ENCODE results near the gene KRT3.

KRT3 gene

DNA sequence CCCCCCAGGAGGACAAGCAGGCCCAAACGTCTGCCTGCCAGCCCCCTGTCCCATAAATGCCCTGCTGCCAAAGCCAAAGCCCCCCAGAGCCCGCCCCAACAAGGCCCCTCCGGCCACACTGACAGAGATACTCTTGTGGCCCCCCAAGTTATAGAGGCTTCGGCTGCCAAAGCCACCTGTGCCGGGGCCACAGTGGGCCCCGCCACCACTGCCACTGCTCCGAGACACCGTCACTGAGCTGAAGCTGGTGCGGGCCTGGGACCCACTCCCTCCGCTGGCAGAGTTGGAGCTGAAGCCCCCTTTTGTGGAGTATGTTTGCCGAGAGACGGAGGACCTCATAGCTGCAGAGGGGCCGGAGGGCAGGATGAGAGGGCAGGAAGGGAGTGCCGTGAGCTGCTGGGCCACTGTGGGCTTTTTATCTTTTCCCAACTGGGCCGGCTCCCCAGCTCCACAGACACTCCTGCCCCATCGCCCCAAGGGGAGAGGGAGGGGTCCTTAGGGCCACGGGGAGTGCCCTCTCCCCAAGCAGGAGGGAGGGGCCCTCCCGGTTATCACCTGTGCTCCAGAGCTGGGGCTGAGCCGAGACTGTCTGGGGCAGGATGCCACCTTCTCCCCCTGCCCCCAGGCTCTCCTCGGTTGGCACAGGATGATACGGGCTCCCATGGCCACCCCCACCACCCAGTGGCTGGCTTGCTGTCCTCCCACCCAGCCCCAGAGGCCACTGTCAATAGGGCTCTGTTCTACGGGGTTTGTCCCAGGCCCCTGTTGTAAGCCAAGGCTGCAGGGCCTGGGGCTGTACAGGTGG lies 38.2 kb upstream of the KRT3 start, which contains the start of gene KRT79:
TSS of gene KRT79 (minus strand) at position 390 of the 805 bp plus-strand sequence. CDS start at position 339, 51 bp downstream.
- Histone ChIP-seq H3K36me3 (ENCODE audit: insufficient read depth, low read depth, low read length) (no peaks in the 10 kb centered on the region), H3K4me1 (ENCODE audit: insufficient read depth, low read length) (no peaks in the 10 kb centered on the region), H3K27ac (ENCODE audit: low read length) (no peak within 1 kb of the TSS), H3K4me3 (ENCODE audit: low read length) (no peak within 1 kb of the TSS), H3K9ac (ENCODE audit: low read depth, low read length) (no peak within 1 kb of the TSS), H3K9me3 (ENCODE audit: insufficient read depth, low read depth, low read length) (no peaks in the 10 kb centered on the region), H3K27me3 (ENCODE audit: insufficient read depth, low read length) (no peaks in the 10 kb centered on the region)

DNA sequence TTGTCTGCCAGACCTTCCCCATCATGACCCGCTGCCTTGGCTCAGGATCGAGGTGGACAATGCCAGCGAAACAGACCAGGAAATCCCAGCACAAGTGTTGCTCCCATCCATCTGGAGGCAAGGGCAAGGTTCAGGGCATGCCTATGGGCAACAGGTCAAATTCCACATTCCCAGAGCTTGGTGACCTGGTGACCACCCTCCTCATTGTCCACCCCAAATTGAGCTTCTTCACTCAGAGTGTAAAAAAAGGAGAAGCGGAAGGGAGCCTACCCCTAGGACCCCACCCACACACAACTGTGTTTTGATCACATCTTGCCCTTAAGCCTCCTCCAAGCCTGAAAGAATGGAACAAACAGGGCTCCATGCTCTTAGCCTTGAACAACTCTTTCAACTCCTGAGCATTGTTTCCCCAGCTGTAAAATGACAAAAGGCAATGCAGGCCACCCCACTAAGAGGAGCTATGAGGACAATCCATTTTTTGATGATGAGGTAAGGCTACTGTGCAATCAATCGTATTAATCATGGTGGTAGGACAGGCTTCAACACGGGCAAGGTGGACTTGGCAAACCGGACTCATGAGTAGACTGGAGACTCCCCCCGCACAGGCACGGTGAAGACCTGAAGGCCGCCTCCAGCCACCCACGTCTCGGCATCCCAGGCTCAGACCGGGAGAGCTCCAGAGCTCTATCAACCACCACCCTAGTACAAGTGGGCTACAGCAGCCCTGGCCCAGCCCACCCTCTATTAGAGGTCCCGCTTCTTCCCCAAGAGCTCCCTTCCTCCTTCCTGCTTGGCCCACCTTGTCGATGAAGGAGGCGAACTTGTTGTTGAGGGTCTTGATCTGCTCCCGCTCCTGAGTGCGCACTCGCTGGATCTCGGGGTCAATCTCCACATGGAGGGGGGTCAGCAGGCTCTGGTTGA lies 37.3 kb upstream of the KRT3 start:
- no peak overlapping the region for H3K4me3 ChIP-seq (ENCODE audit: low read length)
- H3K27me3 ChIP-seq (ENCODE audit: insufficient read depth, low read length): no peaks in the 10 kb centered on the region
- H3K36me3 ChIP-seq (ENCODE audit: insufficient read depth, low read depth, low read length): no peaks in the 10 kb centered on the region
- no peak overlapping the region for H3K27ac ChIP-seq (ENCODE audit: low read length)
- H3K9me3 ChIP-seq (ENCODE audit: insufficient read depth, low read depth, low read length): no peaks in the 10 kb centered on the region
- no peak overlapping the region for H3K9ac ChIP-seq (ENCODE audit: low read depth, low read length)
- H3K4me1 ChIP-seq (ENCODE audit: insufficient read depth, low read length): no peaks in the 10 kb centered on the region

DNA sequence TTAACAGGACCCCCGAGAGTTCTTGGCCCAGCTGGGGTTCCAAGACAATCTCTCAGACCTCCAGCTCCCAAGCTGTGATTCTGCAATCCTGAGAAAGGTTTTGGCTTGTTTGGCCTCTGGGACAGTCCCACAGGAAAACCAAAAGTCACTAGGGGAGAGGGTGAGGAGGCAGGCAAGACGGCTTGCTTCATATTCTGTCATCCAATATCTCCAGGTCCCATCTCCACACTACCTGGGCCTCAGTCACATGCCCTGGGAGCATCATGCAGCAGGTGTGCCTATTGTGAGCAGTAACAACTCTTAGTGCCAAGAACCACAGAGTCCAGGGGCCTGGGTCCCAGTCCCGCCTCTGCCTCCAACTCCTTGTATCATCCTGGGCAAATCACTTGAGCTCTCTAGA lies 36.5 kb upstream of the KRT3 start:
- no peaks in the 10 kb centered on the region for H3K9me3 ChIP-seq (ENCODE audit: insufficient read depth, low read depth, low read length)
- H3K4me1 ChIP-seq (ENCODE audit: insufficient read depth, low read length): no peaks in the 10 kb centered on the region
- no peaks in the 10 kb centered on the region for H3K36me3 ChIP-seq (ENCODE audit: insufficient read depth, low read depth, low read length)
- no peak overlapping the region for H3K4me3 ChIP-seq (ENCODE audit: low read length)
- H3K27me3 ChIP-seq (ENCODE audit: insufficient read depth, low read length): no peaks in the 10 kb centered on the region
- H3K9ac ChIP-seq (ENCODE audit: low read depth, low read length): no peak overlapping the region
- no peak overlapping the region for H3K27ac ChIP-seq (ENCODE audit: low read length)

DNA sequence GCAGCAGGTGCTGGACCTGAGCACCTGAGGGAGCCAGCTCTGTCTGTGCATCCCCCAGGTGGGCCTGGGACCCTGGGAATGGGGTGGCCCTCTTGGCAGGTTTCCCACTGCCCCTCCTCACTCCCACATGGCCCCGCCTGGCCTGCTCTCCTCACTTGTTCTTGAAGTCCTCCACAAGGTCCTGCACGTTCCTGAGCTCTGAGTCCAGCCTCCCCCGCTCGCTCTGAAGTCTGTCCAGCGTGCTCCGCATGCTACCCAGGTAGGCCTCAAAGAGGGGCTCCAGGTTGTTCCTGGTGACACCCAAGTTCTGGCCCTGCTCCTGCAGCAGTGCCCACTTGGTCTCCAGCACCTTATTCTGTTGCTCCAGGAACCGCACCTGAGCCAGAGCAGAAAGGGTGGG lies 35.3 kb upstream of the KRT3 start:
- Histone ChIP-seq H3K4me1 (ENCODE audit: insufficient read depth, low read length) (no peaks in the 10 kb centered on the region), H3K27me3 (ENCODE audit: insufficient read depth, low read length) (no peaks in the 10 kb centered on the region), H3K9ac (ENCODE audit: low read depth, low read length) (no peak overlapping the region), H3K27ac (ENCODE audit: low read length) (no peak overlapping the region), H3K36me3 (ENCODE audit: insufficient read depth, low read depth, low read length) (no peaks in the 10 kb centered on the region), H3K9me3 (ENCODE audit: insufficient read depth, low read depth, low read length) (no peaks in the 10 kb centered on the region), H3K4me3 (ENCODE audit: low read length) (no peak overlapping the region)

DNA sequence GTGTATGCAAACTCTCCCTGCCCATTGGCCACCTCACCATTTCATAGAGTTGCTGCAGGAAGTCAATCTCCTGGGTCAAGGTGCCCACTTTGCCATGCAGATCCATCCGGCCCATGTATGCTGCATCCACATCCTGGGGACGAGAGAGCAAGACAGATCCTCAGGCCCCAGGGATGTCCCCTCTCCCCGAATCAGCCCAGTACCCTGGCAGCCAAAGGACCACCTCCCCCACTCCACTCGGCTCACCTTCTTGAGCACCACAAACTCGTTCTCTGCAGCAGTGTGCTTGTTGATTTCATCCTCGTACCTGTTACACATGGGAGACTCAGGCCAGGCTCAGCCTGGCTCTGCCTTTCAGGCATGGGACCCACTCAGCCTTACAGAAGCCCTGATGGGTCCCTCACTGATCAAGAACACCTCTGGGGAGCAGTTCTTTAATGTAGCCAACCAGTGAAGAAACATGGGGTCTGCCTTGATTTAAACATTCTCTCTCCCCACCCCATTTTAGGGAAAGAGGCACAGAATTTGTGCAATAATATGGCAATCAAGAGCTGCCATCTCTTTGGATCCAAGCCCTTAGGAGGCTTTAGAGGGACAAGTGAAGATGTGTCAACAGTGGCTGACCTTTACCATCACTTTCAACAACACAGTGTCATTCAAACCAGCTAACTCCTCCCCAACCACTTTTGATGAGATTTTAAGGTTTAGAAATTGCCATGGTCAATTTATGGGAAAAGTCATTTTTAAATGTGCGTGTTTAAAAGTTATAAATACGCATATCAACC lies 34.3 kb upstream of the KRT3 start:
- H3K9me3 ChIP-seq (ENCODE audit: insufficient read depth, low read depth, low read length): no peaks in the 10 kb centered on the region
- no peaks in the 10 kb centered on the region for H3K4me1 ChIP-seq (ENCODE audit: insufficient read depth, low read length)
- H3K27me3 ChIP-seq (ENCODE audit: insufficient read depth, low read length): no peaks in the 10 kb centered on the region
- H3K4me3 ChIP-seq (ENCODE audit: low read length): no peak overlapping the region
- H3K27ac ChIP-seq (ENCODE audit: low read length): no peak overlapping the region
- H3K9ac ChIP-seq (ENCODE audit: low read depth, low read length): no peak overlapping the region
- H3K36me3 ChIP-seq (ENCODE audit: insufficient read depth, low read depth, low read length): no peaks in the 10 kb centered on the region

DNA sequence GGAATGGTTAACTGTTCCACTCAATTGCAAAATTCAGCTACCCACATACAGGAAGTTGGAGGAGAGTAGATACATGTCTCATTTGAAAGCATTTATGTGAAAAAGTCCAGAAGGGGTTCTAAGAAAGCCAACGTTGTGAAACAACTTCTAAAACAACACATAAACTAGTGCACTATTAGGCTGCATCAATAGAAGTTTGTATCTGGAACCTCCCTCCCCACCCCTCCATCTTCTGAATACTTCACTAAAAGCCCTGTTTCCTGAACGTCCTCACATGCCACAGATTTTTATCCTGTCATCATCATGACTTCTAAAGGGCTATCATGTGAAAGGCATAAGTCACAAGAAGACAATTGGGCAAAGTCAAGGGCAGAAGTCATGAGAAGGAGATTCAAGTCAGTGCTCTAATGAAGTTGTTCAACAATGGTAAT lies 32.7 kb upstream of the KRT3 start:
- Histone ChIP-seq H3K27me3 (ENCODE audit: insufficient read depth, low read length) (no peaks in the 10 kb centered on the region), H3K9ac (ENCODE audit: low read depth, low read length) (no peak overlapping the region), H3K4me3 (ENCODE audit: low read length) (no peak overlapping the region), H3K27ac (ENCODE audit: low read length) (no peak overlapping the region), H3K4me1 (ENCODE audit: insufficient read depth, low read length) (no peaks in the 10 kb centered on the region), H3K9me3 (ENCODE audit: insufficient read depth, low read depth, low read length) (no peaks in the 10 kb centered on the region), H3K36me3 (ENCODE audit: insufficient read depth, low read depth, low read length) (no peaks in the 10 kb centered on the region)

DNA sequence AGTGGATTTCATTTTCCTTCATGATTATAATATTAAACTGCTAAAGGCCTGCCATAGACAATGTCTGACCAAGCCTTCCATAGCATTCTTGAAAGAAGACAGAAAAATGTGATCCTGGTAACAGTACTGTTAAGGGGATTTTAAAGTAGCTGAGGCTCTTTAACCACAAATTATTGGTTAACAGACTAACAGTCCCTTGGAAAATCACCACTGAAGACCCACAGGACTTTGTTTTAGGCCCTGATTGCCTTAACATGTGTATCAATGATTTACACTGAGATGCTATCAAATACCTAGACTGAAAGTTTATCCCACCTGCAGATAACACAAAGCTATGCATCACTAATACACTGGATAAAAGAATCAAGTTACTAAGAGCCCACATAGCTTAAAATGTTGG lies 32.2 kb upstream of the KRT3 start:
- no peaks in the 10 kb centered on the region for H3K9me3 ChIP-seq (ENCODE audit: insufficient read depth, low read depth, low read length)
- H3K9ac ChIP-seq (ENCODE audit: low read depth, low read length): no peak overlapping the region
- no peaks in the 10 kb centered on the region for H3K27me3 ChIP-seq (ENCODE audit: insufficient read depth, low read length)
- H3K4me3 ChIP-seq (ENCODE audit: low read length): no peak overlapping the region
- H3K4me1 ChIP-seq (ENCODE audit: insufficient read depth, low read length): no peaks in the 10 kb centered on the region
- no peak overlapping the region for H3K27ac ChIP-seq (ENCODE audit: low read length)
- H3K36me3 ChIP-seq (ENCODE audit: insufficient read depth, low read depth, low read length): no peaks in the 10 kb centered on the region

DNA sequence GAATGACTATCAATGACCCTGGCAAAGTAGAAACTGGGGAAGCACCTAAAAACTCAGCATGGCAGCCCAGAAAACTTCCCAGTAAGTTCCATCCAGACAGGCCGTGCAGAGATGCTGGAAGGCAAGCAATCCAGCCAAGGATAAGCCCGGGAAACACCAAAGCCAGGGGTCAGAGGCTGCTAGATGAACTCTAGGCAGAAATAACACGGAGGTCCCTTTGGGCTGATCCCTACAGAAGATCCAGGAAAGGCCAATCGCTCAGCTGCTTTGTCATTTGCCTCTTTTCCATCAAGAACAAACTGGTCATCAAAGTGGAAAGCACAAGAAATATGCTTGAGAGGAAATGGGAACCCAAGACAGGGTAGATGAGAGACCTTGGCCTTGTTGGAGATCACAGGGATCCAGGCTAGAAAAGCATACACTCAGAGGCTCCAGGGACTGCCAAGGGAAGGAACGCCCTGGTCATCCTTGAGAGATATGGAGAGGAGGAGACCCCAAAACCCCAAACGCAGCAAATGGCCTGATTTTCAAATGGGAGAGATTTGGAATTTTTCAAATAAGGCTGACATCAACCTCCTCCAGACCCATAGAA lies 31.7 kb upstream of the KRT3 start:
- no peaks in the 10 kb centered on the region for H3K9me3 ChIP-seq (ENCODE audit: insufficient read depth, low read depth, low read length)
- no peaks in the 10 kb centered on the region for H3K4me1 ChIP-seq (ENCODE audit: insufficient read depth, low read length)
- no peak overlapping the region for H3K27ac ChIP-seq (ENCODE audit: low read length)
- H3K36me3 ChIP-seq (ENCODE audit: insufficient read depth, low read depth, low read length): no peaks in the 10 kb centered on the region
- H3K4me3 ChIP-seq (ENCODE audit: low read length): no peak overlapping the region
- no peak overlapping the region for H3K9ac ChIP-seq (ENCODE audit: low read depth, low read length)
- H3K27me3 ChIP-seq (ENCODE audit: insufficient read depth, low read length): no peaks in the 10 kb centered on the region

DNA sequence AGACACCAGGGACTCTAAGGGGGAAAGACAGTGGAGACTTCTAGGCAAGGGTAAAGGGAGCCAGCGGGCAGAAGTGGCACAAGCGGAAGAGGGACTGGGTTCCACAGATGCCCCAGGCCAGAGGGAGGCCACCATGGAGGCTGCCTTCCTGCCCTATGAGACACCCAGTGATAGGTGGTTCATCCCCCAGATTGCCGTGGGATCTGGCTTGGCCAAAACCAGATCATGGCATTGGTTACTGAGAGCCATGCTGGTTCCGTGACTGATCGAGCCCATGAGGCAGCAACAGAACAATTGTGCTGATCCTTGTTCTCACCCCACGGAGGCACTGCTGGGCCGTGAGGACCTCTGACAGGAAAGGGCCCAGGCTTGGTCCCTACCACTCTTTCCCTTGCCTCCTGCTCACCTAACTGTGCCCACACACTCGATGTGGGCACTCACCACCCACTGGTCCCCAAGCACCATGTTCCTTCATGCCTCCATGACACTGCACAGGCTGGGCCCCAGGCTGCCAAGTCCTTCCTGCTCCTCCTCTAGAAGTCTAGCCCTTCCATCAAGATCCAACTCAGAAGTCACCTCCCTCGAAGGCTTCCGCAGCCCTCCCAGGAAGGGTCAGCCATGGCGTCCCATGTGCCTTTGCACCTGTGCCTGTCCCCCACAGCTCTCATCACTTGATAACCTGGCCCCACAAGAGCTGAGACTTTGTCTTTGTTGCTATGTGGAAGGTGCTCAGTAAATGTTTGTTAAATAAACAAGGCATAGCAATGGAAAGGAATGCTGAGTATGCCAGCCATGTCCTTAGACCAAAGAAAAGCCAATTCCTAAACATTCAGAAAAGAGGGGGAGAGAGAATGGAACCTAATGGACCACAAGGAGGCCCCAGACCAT lies 30.9 kb upstream of the KRT3 start:
- no peak overlapping the region for H3K9ac ChIP-seq (ENCODE audit: low read depth, low read length)
- H3K27me3 ChIP-seq (ENCODE audit: insufficient read depth, low read length): no peaks in the 10 kb centered on the region; the same call in 1 of the 2 replicates
- H3K4me1 ChIP-seq (ENCODE audit: insufficient read depth, low read length): no peaks in the 10 kb centered on the region
- H3K36me3 ChIP-seq (ENCODE audit: insufficient read depth, low read depth, low read length): no peaks in the 10 kb centered on the region
- no peak overlapping the region for H3K27ac ChIP-seq (ENCODE audit: low read length)
- H3K4me3 ChIP-seq (ENCODE audit: low read length): no peak overlapping the region
- H3K9me3 ChIP-seq (ENCODE audit: insufficient read depth, low read depth, low read length): no peaks in the 10 kb centered on the region

DNA sequence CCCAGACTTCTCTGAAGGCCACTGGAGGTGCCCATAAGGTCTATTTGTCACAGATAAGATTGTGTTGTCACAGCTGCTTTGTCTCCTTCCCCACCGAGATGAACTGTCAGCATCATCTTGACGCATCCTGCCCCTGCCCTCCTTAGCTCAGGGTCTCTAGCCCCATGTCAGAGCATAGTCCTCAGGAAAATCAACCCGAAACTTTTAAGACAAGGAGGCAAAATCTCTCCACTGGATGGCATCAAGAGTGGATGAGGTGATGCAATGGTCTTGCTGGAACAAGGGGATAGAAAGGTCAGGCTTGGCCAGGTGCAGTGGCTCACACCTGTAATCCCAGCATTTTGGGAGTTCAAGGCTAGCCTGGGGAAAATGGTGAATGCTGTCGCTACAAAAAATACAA lies 30.0 kb upstream of the KRT3 start:
- H3K4me3 ChIP-seq (ENCODE audit: low read length): no peak overlapping the region
- no peak overlapping the region for H3K27ac ChIP-seq (ENCODE audit: low read length)
- H3K27me3 ChIP-seq (ENCODE audit: insufficient read depth, low read length): no peaks in the 10 kb centered on the region; the same call in 1 of the 2 replicates
- no peaks in the 10 kb centered on the region for H3K4me1 ChIP-seq (ENCODE audit: insufficient read depth, low read length)
- H3K9me3 ChIP-seq (ENCODE audit: insufficient read depth, low read depth, low read length): no peaks in the 10 kb centered on the region
- H3K36me3 ChIP-seq (ENCODE audit: insufficient read depth, low read depth, low read length): no peaks in the 10 kb centered on the region
- H3K9ac ChIP-seq (ENCODE audit: low read depth, low read length): no peak overlapping the region
